ENCODE data around the gene ADAM30.

ADAM30 gene

GRCh38 chr1:119914071-119914470, 17.8 kb upstream of the ADAM30 start:
- Histone ChIP-seq H3K27ac (no peak overlapping the region), H3K4me3 (no peak overlapping the region), H3K36me3 (ENCODE audit: insufficient read depth, low read length) (peaks cover 45% of the 10 kb centered on the region), H3K9ac (ENCODE audit: insufficient read length) (no peak overlapping the region), H3K9me3 (ENCODE audit: low read depth, low read length) (no peaks in the 10 kb centered on the region)
- DNase-seq (ENCODE audit: low read depth, low spot score), result no peak
- no peak for TF ChIP-seq POLR2AphosphoS5 (IDR thresholded peaks at IDR 0.05; ENCODE audit: borderline replicate concordance, low read depth, low read length)
- no peak for TF ChIP-seq EZH2 (IDR thresholded peaks at IDR 0.05)
- TF ChIP-seq FOXP2 (optimal IDR thresholded peaks at IDR 0.05; ENCODE audit: control extremely low read depth, extremely low read length, insufficient read depth), result no peak

- H3K4me3 ChIP-seq, result no peak overlapping the region
- no peaks in the 10 kb centered on the region for H3K9me3 ChIP-seq (ENCODE audit: low read depth, low read length)
- H3K9ac ChIP-seq (ENCODE audit: insufficient read length), result no peak overlapping the region
- TF ChIP-seq EZH2 (IDR thresholded peaks at IDR 0.05), result no peak
- TF ChIP-seq FOXP2 (optimal IDR thresholded peaks at IDR 0.05; ENCODE audit: control extremely low read depth, extremely low read length, insufficient read depth), result no peak
- no peak for TF ChIP-seq POLR2AphosphoS5 (IDR thresholded peaks at IDR 0.05; ENCODE audit: borderline replicate concordance, low read depth, low read length)
- peaks cover 34% of the 10 kb centered on the region for H3K36me3 ChIP-seq (ENCODE audit: insufficient read depth, low read length)
- no peak for DNase-seq (ENCODE audit: low read depth, low spot score)
- no peak overlapping the region for H3K27ac ChIP-seq
Measured at GRCh38 chr1:119912963-119913362, 16.6 kb upstream of the ADAM30 start.

- H3K36me3 ChIP-seq (ENCODE audit: insufficient read depth, low read length), result peaks cover 25% of the 10 kb centered on the region
- DNase-seq (ENCODE audit: low read depth, low spot score), result no peak
- H3K27ac ChIP-seq, result no peak overlapping the region
- no peaks in the 10 kb centered on the region for H3K9me3 ChIP-seq (ENCODE audit: low read depth, low read length)
- H3K9ac ChIP-seq (ENCODE audit: insufficient read length), result no peak overlapping the region
- TF ChIP-seq FOXP2 (optimal IDR thresholded peaks at IDR 0.05; ENCODE audit: control extremely low read depth, extremely low read length, insufficient read depth) (no peak), POLR2AphosphoS5 (IDR thresholded peaks at IDR 0.05; ENCODE audit: borderline replicate concordance, low read depth, low read length) (no peak), EZH2 (IDR thresholded peaks at IDR 0.05) (no peak)
- H3K4me3 ChIP-seq, result no peak overlapping the region
Measured at GRCh38 chr1:119911775-119912174, 15.5 kb upstream of the ADAM30 start.

GRCh38 chr1:119910618-119911017, 14.3 kb upstream of the ADAM30 start:
- no peak for DNase-seq (ENCODE audit: low read depth, low spot score)
- H3K27ac ChIP-seq, result no peak overlapping the region
- TF ChIP-seq FOXP2 (optimal IDR thresholded peaks at IDR 0.05; ENCODE audit: control extremely low read depth, extremely low read length, insufficient read depth) (no peak), POLR2AphosphoS5 (IDR thresholded peaks at IDR 0.05; ENCODE audit: borderline replicate concordance, low read depth, low read length) (no peak), EZH2 (IDR thresholded peaks at IDR 0.05) (no peak)
- peaks cover 14% of the 10 kb centered on the region for H3K36me3 ChIP-seq (ENCODE audit: insufficient read depth, low read length)
- no peak overlapping the region for H3K9ac ChIP-seq (ENCODE audit: insufficient read length)
- no peaks in the 10 kb centered on the region for H3K9me3 ChIP-seq (ENCODE audit: low read depth, low read length)
- no peak overlapping the region for H3K4me3 ChIP-seq

- H3K36me3 ChIP-seq (ENCODE audit: insufficient read depth, low read length), result peaks cover 8% of the 10 kb centered on the region; the same call in 1 of the 2 replicates
- no peak for TF ChIP-seq EZH2 (IDR thresholded peaks at IDR 0.05)
- no peak for TF ChIP-seq FOXP2 (optimal IDR thresholded peaks at IDR 0.05; ENCODE audit: control extremely low read depth, extremely low read length, insufficient read depth)
- TF ChIP-seq POLR2AphosphoS5 (IDR thresholded peaks at IDR 0.05; ENCODE audit: borderline replicate concordance, low read depth, low read length), result no peak
- H3K9me3 ChIP-seq (ENCODE audit: low read depth, low read length), result 0 out of 2 replicates have a peak, but pooled peaks cover 2% of the 10 kb centered on the region
- H3K27ac ChIP-seq, result no peak overlapping the region
- H3K9ac ChIP-seq (ENCODE audit: insufficient read length), result no peak overlapping the region
- DNase-seq (ENCODE audit: low read depth, low spot score), result no peak
- H3K4me3 ChIP-seq, result no peak overlapping the region
Measured at GRCh38 chr1:119909890-119910596, 13.7 kb upstream of the ADAM30 start.

GRCh38 chr1:119908661-119909060, 12.3 kb upstream of the ADAM30 start:
- H3K9ac ChIP-seq (ENCODE audit: insufficient read length), result no peak overlapping the region
- no peaks in the 10 kb centered on the region for H3K36me3 ChIP-seq (ENCODE audit: insufficient read depth, low read length)
- H3K4me3 ChIP-seq, result no peak overlapping the region
- H3K27ac ChIP-seq, result no peak overlapping the region
- DNase-seq (ENCODE audit: low read depth, low spot score), result no peak
- 0 out of 2 replicates have a peak, but pooled peaks cover 2% of the 10 kb centered on the region for H3K9me3 ChIP-seq (ENCODE audit: low read depth, low read length)
- TF ChIP-seq POLR2AphosphoS5 (IDR thresholded peaks at IDR 0.05; ENCODE audit: borderline replicate concordance, low read depth, low read length) (no peak), EZH2 (IDR thresholded peaks at IDR 0.05) (no peak), FOXP2 (optimal IDR thresholded peaks at IDR 0.05; ENCODE audit: control extremely low read depth, extremely low read length, insufficient read depth) (no peak)

- TF ChIP-seq EZH2 (IDR thresholded peaks at IDR 0.05) (no peak), POLR2AphosphoS5 (IDR thresholded peaks at IDR 0.05; ENCODE audit: borderline replicate concordance, low read depth, low read length) (no peak), FOXP2 (optimal IDR thresholded peaks at IDR 0.05; ENCODE audit: control extremely low read depth, extremely low read length, insufficient read depth) (no peak)
- no peak overlapping the region for H3K4me3 ChIP-seq
Measured at GRCh38 chr1:119906927-119907652, 10.8 kb upstream of the ADAM30 start.

GRCh38 chr1:119903443-119903835, 7.1 kb upstream of the ADAM30 start:
- TF ChIP-seq FOXP2 (optimal IDR thresholded peaks at IDR 0.05; ENCODE audit: control extremely low read depth, extremely low read length, insufficient read depth) (no peak), POLR2AphosphoS5 (IDR thresholded peaks at IDR 0.05; ENCODE audit: borderline replicate concordance, low read depth, low read length) (no peak), EZH2 (IDR thresholded peaks at IDR 0.05) (no peak)

More at GRCh38 chr1:119906927-119907652, 10.8 kb upstream of the ADAM30 start:
- Histone ChIP-seq H3K9ac (ENCODE audit: insufficient read length) (no peak overlapping the region), H3K9me3 (ENCODE audit: low read depth, low read length) (0 out of 2 replicates have a peak, but pooled peaks cover 2% of the 10 kb centered on the region), H3K27ac (no peak overlapping the region), H3K36me3 (ENCODE audit: insufficient read depth, low read length) (no peaks in the 10 kb centered on the region)
- no peak for DNase-seq (ENCODE audit: low read depth, low spot score)

More at GRCh38 chr1:119903443-119903835, 7.1 kb upstream of the ADAM30 start:
- H3K36me3 ChIP-seq (ENCODE audit: insufficient read depth, low read length), result no peaks in the 10 kb centered on the region
- H3K9me3 ChIP-seq (ENCODE audit: low read depth, low read length), result 0 out of 2 replicates have a peak, but pooled peaks cover 2% of the 10 kb centered on the region
- no peak overlapping the region for H3K27ac ChIP-seq
- no peak overlapping the region for H3K9ac ChIP-seq (ENCODE audit: insufficient read length)
- no peak overlapping the region for H3K4me3 ChIP-seq
- DNase-seq (ENCODE audit: low read depth, low spot score), result no peak

Data from SK-N-MC (cell line).